GM21390 (cell line): ENCODE data around the gene LRCH3.
"Not testable (repeated sequence)": the region's sequence is repeated elsewhere in the genome, so short reads cannot be mapped to it uniquely, and the experiment has no call there.

Experiments
- ATAC-seq: cut with Tn5 transposase; IDR thresholded peaks from one replicate; pipeline ENCODE4 v1.9.1; 2021; ENCODE audit not compliant: unreplicated experiment

The LRCH3 gene

GRCh38 chr3:197913641-197914380, 122.8 kb downstream of the LRCH3 start:
- no peak for ATAC-seq

DNA sequence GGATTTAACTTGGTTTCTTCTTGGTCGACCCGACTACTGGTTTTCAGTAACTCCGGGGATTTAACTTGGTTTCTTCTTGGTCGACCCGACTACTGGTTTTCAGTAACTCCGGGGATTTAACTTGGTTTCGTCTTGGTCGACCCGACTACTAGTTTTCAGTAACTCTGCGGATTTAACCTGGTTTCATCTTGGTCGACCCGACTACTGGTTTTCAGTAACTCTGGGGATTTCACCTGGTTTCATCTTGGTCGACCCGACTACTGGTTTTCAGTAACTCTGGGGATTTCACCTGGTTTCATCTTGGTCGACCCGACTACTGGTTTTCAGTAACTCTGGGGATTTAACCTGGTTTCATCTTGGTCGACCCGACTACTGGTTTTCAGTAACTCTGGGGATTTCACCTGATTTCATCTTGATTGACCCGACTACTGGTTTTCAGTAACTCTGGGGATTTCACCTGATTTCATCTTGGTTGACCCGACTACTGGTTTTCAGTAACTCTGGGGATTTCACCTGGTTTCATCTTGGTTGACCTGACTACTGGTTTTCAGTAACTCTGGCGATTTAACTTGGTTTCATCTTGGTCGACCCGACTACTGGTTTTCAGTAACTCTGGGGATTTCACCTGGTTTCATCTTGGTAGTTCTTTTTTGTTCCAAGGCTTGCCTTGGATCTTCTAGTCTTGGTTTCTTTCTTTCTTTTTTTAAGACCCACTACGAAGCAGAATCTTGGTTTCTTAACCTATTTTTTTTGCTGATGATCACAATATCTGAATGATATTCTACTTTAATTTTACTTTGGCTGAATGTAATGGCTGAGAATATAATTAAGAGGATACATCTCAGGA, 130.6 kb downstream of the LRCH3 start:
- ATAC-seq = not testable (repeated sequence)

GRCh38 chr3:197926418-197926817, 135.4 kb downstream of the LRCH3 start:
- ATAC-seq = no peak

DNA sequence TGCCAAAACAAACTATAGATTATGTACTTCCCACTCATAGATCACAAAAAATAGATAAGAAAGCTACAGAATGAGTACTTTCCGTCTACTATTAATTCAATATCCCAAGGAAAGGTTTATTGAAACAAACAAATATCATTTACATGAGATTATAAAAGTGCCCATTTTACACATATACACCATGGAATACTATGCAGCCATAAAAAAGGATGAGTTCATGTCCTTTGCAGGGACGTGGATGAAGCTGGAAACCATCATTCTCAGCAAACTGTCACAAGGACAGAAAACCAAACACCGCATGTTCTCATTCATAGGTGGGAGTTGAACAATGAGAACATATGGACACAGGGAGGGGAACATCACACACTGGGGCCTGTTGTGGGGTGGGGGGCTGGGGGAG, 136.5 kb downstream of the LRCH3 start:
- ATAC-seq = not testable (repeated sequence)

- no peak for ATAC-seq
Measured at GRCh38 chr3:197936819-197937384, 145.8 kb downstream of the LRCH3 start.
